Endothelial cell of umbilical vein (primary cell): ENCODE data around the gene SPDEF. TPM values are rescaled to one million over a fixed set of nuclear protein-coding genes. Genes with fewer than 3 reads are reported as not detected.

ENCODE experiments used
- BruUV-seq: library from RNA; stranded (reverse); fragments of 400-500 nt; replicated peaks from 2 replicates; lab custom pipeline; 2021; lab: Mats Ljungman, UMichigan
- CTCF ChIA-PET: fragments of 300-600, 350-600 bp; sonication (Branson Sonifier 250); formaldehyde crosslinking; loops from one replicate; lab custom pipeline; 2021; ENCODE audit warnings: antibody characterized with exemption, inconsistent platforms; lab: Charles Lee
- POLR2A ChIA-PET: fragments of 300-600, 350-600 bp; sonication (Branson Sonifier 250); formaldehyde crosslinking; loops from one replicate; lab custom pipeline; 2021; ENCODE audit warnings: antibody characterized with exemption, inconsistent platforms; lab: Charles Lee
- DNase-seq: peaks from one replicate; pipeline ENCODE4 v3.0.0-alpha.2; 2011; ENCODE audit warnings: low read depth, low spot score
- FAIRE-seq: peaks from 2 replicates; lab custom pipeline; 2011; peaks lifted over from hg19 to GRCh38; lab: Jason Lieb, UNC
- H2AFZ ChIP-seq: 2 replicates; pipeline ENCODE4 v1.6.0; 2012; ENCODE audit warnings: low read depth, low read length, control low read depth, inconsistent platforms
- H3K27ac ChIP-seq: 2 replicates; pipeline ENCODE4 v1.5.1; 2011; ENCODE audit warnings: low read depth, mild to moderate bottlenecking, control low read depth, low read length, moderate library complexity; ENCODE audit not compliant: insufficient read depth
- H3K27me3 ChIP-seq, 2 experiments: 2 replicates each; pipeline versions ENCODE4 v1.6.0 to v1.6.1; 2011; ENCODE audit warnings: low read length in 2 of 2, mixed read lengths in 1 of 2; ENCODE audit not compliant: control insufficient read depth in 2 of 2, insufficient read depth in 2 of 2
- H3K36me3 ChIP-seq, 2 experiments: 2 replicates in 1 of 2; 3 replicates in 1 of 2; pipeline ENCODE4 v1.5.1; 2011; ENCODE audit warnings: low read length in 2 of 2, mild to moderate bottlenecking in 1 of 2, moderate library complexity in 1 of 2; ENCODE audit not compliant: control insufficient read depth in 2 of 2, insufficient read depth in 2 of 2; ENCODE audit errors: extremely low read depth in 1 of 2
- H3K4me1 ChIP-seq: 3 replicates; pipeline ENCODE4 v1.5.1; 2011; ENCODE audit warnings: mild to moderate bottlenecking, low read length; ENCODE audit not compliant: control insufficient read depth, insufficient read depth; ENCODE audit errors: extremely low read depth
- H3K4me2 ChIP-seq: 2 replicates; pipeline ENCODE4 v1.6.1; 2011; ENCODE audit warnings: low read length, control low read depth, mixed read lengths; ENCODE audit not compliant: insufficient read depth
- H3K4me3 ChIP-seq, 3 experiments: fragments of 200-600 bp in 1 of 3; sonication (generic), shearing (Covaris generic) in 1 of 3; replicated peaks in 1 of 3; 2 replicates each; pipeline ENCODE4 v1.5.1; 2011 to 2016; ENCODE audit warnings: control low read depth in 3 of 3, low read length in 3 of 3, mild to moderate bottlenecking in 2 of 3, inconsistent platforms in 1 of 3, low read depth in 1 of 3, moderate library complexity in 1 of 3; ENCODE audit not compliant: insufficient read depth in 1 of 3
- H3K79me2 ChIP-seq: 2 replicates; pipeline ENCODE4 v1.6.0; 2012; ENCODE audit warnings: low read length, inconsistent platforms; ENCODE audit not compliant: control insufficient read depth, insufficient read depth
- H3K9ac ChIP-seq: replicated peaks from 2 replicates; pipeline ENCODE3; 2011; ENCODE audit warnings: low read length, control low read depth; ENCODE audit not compliant: insufficient read depth; ENCODE audit errors: extremely low read depth
- H3K9me1 ChIP-seq: replicated peaks from 3 replicates; pipeline ENCODE4 v1.6.0; 2011; ENCODE audit warnings: mild to moderate bottlenecking, low read length; ENCODE audit not compliant: control insufficient read depth, insufficient read depth; ENCODE audit errors: extremely low read depth
- H3K9me3 ChIP-seq: replicated peaks from 2 replicates; pipeline ENCODE4 v1.5.1; 2012; ENCODE audit warnings: low read length, inconsistent platforms; ENCODE audit not compliant: control insufficient read depth, insufficient read depth
- H4K20me1 ChIP-seq: replicated peaks from 2 replicates; pipeline ENCODE3; 2011; ENCODE audit warnings: mild to moderate bottlenecking, low read length; ENCODE audit not compliant: control insufficient read depth, insufficient read depth; ENCODE audit errors: extremely low read depth
- EZH2 ChIP-seq: IDR thresholded peaks from 2 replicates; pipeline ENCODE4 v1.6.1; 2012; ENCODE audit warnings: borderline replicate concordance, low read depth, mild to moderate bottlenecking, moderate library complexity, low read length, inconsistent platforms; ENCODE audit not compliant: severe bottlenecking
- FOS ChIP-seq: IDR thresholded peaks from 2 replicates; pipeline ENCODE4 v1.6.1; 2011; ENCODE audit warnings: mild to moderate bottlenecking, low read length, moderate library complexity, borderline replicate concordance; ENCODE audit not compliant: insufficient read depth
- GATA2 ChIP-seq: IDR thresholded peaks from 2 replicates; pipeline ENCODE4 v1.7.0; 2011; ENCODE audit warnings: low read depth, mild to moderate bottlenecking, moderate library complexity, mixed read lengths, low read length; ENCODE audit not compliant: insufficient read length, insufficient read depth
- JUN ChIP-seq: IDR thresholded peaks from 2 replicates; pipeline ENCODE4 v1.6.1; 2011; ENCODE audit warnings: borderline replicate concordance, low read depth; ENCODE audit not compliant: insufficient read length, insufficient read depth
- MYC ChIP-seq: IDR thresholded peaks from one replicate; pipeline ENCODE4 v1.6.1; 2011; ENCODE audit warnings: mild to moderate bottlenecking, low read depth, low read length
- POLR2A ChIP-seq: IDR thresholded peaks from 2 replicates; pipeline ENCODE4 v1.6.1; 2012; ENCODE audit warnings: low read depth, mild to moderate bottlenecking, control low read depth, low read length
- POLR2AphosphoS5 ChIP-seq: IDR thresholded peaks from 2 replicates; pipeline ENCODE4 v1.6.1; 2012; ENCODE audit warnings: low read depth, mild to moderate bottlenecking, control low read depth, low read length, moderate library complexity; ENCODE audit not compliant: insufficient read depth
- dilution Hi-C: fragments of 300-500 bp; cut with MboI; formaldehyde crosslinking; loops from one replicate; pipeline ENCODE4 v1.15.0; 2019; ENCODE audit warnings: low sequenced_read_pairs; ENCODE audit not compliant: extremely low pct_ligation_motif_present
- intact Hi-C: fragments of 100-400 bp; cut with micrococcal nuclease; formaldehyde crosslinking; loops from one replicate; pipeline ENCODE4 v1.10.0; 2022
- polyA plus RNA-seq, 4 experiments: library from polyadenylated mRNA; depleted of rRNA in 3 of 4; stranded (reverse) in 3 of 4; unstranded in 1 of 4; fragments of >200 nt; gene quantifications; 2 replicates each; pipeline versions ENCODE4 v1.2.1 to v1.2.3, GENCODE V29; 2011 to 2012; ENCODE audit warnings: missing spikeins in 1 of 4
- total RNA-seq: library from RNA; stranded (reverse); gene quantifications from 2 replicates; pipeline ENCODE4 v1.2.3, GENCODE V29; 2021
- TF ChIP-seq, protein P1 (sequence below): IDR thresholded peaks from 2 replicates; pipeline ENCODE4 v1.6.1; 2011; ENCODE audit not compliant: insufficient read depth, insufficient read length
- TF ChIP-seq, protein P2 (sequence below), 2 donors: IDR thresholded peaks; 1 replicate in 1 of 2; 2 replicates in 1 of 2; pipeline ENCODE4 v1.5.1; 2011; ENCODE audit warnings: low read length in 2 of 2, mild to moderate bottlenecking in 2 of 2, moderate library complexity in 2 of 2, control low read depth in 1 of 2, inconsistent platforms in 1 of 2, low read depth in 1 of 2; ENCODE audit not compliant: insufficient read depth in 1 of 2; ENCODE audit errors: extremely low read depth in 1 of 2

The SPDEF gene
- total and polyA plus RNA-seq, 2 donors (not counting 3 experiments of a cell fraction or from before 2014, with no cell fraction given), result not detected

DNA sequence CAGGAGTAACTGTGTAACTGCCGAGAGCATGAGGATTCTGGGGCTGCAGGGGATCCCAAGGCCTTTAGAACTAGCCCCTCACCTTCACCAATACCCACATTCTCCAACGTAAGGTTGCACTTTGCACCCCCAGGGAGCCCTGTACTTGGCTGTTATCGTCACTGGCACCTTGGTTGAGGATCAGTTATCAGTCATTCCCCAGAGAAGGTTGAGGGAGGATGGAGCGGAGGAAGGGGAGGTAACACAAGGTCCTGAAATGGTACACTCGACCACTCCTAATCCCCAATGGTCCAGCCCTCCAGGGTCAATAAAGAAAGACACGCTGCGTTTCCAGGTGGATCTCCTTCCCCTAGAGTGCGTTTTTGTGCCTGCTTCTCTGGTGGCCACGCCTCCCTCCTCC, 1.1 kb upstream of the SPDEF start:
- Histone ChIP-seq H3K4me2 (no peak overlapping the region), H3K4me1 (peaks cover 5% of the 10 kb centered on the region), H3K27me3 (no peaks in the 10 kb centered on the region), H3K9me3 (no peaks in the 10 kb centered on the region), H3K9ac (no peak overlapping the region), H3K9me1 (no peaks in the 10 kb centered on the region), H3K27ac (no peak overlapping the region), H3K36me3 (no peaks in the 10 kb centered on the region), H3K4me3 (no peak overlapping the region), H4K20me1 (no peaks in the 10 kb centered on the region), H2AFZ (no peak overlapping the region), H3K79me2 (no peaks in the 10 kb centered on the region)
- no TSS peak for BruUV-seq
- TF ChIP-seq GATA2 (no peak), JUN (no peak), FOS (no peak), EZH2 (no peak), MYC (no peak), POLR2A (no peak), POLR2AphosphoS5 (no peak)
- TF ChIP-seq, protein P1, sequence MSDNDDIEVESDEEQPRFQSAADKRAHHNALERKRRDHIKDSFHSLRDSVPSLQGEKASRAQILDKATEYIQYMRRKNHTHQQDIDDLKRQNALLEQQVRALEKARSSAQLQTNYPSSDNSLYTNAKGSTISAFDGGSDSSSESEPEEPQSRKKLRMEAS, result no peak
- TF ChIP-seq, protein P2, sequence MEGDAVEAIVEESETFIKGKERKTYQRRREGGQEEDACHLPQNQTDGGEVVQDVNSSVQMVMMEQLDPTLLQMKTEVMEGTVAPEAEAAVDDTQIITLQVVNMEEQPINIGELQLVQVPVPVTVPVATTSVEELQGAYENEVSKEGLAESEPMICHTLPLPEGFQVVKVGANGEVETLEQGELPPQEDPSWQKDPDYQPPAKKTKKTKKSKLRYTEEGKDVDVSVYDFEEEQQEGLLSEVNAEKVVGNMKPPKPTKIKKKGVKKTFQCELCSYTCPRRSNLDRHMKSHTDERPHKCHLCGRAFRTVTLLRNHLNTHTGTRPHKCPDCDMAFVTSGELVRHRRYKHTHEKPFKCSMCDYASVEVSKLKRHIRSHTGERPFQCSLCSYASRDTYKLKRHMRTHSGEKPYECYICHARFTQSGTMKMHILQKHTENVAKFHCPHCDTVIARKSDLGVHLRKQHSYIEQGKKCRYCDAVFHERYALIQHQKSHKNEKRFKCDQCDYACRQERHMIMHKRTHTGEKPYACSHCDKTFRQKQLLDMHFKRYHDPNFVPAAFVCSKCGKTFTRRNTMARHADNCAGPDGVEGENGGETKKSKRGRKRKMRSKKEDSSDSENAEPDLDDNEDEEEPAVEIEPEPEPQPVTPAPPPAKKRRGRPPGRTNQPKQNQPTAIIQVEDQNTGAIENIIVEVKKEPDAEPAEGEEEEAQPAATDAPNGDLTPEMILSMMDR (IDR thresholded peaks at IDR 0.05; ENCODE audit: extremely low read depth in 1 of 2, insufficient read depth in 1 of 2, low read depth in 1 of 2, low read length in 2 of 2), result no peak
- intact Hi-C loops (no loop called here), dilution Hi-C loops (no loop called here)
- POLR2A ChIA-PET, result no interaction called here
- DNase-seq, result no peak
- CTCF ChIA-PET, result no interaction called here
- FAIRE-seq, result no peak
